Measurements from ENCODE around the gene MAGI1.
A peak's percentile ranks its signal among the peaks of the same experiment; 100 is the strongest.

The MAGI1 gene

DNA sequence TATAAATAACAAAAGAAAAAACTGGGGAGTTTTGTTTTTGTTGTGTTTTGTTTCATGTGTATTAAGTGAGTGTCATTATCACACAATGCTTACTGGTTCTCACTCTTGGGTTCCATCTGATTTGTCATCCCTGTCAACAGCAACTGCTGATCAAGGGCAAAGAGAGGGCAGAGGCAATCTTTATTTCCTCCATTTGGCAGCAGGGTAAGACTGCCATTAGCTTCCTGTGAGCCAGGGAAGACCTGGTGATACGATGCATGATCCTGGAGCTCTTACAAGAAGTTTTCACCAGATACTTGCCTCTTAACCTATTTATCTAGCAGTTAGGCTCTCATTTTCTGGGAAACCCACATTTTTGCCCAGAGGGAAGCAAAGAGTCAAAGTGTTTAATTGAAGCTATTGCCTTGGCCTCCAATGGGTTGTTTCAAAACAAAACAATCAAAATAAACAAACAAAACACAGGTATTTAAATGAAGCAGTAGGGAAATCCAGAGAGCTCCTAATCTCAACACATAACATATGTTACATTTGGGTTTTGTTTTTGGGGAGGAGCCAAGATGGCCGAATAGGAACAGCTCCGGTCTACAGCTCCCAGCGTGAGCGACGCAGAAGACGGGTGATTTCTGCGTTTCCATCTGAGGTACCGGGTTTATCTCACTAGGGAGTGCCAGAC lies 529.8 kb downstream of the MAGI1 start:
- no peak for DNase-seq (ENCODE audit: low read depth)
- no peak for TF ChIP-seq CTCF (IDR thresholded peaks at IDR 0.05; ENCODE audit: insufficient read depth, low read depth, low read length, missing control alignments)
- H3K4me3 ChIP-seq (ENCODE audit: low read length): no peak overlapping the region

DNA sequence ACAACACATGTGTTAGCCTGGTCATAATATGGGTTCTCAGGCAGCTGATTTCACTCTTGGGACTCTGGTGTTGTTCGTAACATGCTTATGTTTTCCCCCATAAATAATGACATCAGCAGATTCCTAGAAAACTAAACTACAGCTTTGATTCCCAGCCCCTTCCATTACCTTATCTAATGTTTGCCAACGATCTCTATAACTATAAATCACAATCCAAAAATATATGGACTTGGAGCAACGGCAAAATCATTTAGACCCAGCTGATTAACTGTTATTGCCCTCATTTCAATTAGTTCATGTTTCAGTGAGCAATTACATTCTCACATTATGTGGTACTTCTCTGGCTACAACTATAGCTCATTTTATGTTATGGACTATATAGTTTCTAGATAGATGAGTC lies 531.3 kb downstream of the MAGI1 start:
- no peak for TF ChIP-seq CTCF (IDR thresholded peaks at IDR 0.05; ENCODE audit: insufficient read depth, low read depth, low read length, missing control alignments)
- H3K4me3 ChIP-seq (ENCODE audit: low read length): no peak overlapping the region
- DNase-seq (ENCODE audit: low read depth): no peak

DNA sequence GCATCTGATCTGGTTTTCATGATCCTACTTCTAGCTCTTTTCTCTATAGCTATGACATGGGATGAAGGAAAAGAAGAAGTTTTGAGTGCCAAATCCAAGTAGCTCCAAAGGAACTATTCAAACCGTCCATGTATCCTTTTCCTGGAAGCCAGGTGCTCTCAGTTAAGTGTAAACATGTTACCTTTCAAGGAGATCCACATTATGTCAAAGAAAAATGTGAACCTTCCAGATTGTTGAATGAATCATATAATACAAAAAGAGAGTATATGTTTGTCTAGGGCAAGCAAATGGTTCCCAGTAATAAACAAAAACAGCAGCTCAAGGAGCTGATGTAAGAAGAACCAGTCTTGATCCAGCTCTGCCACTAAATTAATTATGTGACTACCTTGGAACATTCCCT lies 534.9 kb downstream of the MAGI1 start:
- TF ChIP-seq CTCF (IDR thresholded peaks at IDR 0.05; ENCODE audit: insufficient read depth, low read depth, low read length, missing control alignments): no peak
- no peak overlapping the region for H3K4me3 ChIP-seq (ENCODE audit: low read length)
- peak; percentile 64 for DNase-seq (ENCODE audit: low read depth)

DNA sequence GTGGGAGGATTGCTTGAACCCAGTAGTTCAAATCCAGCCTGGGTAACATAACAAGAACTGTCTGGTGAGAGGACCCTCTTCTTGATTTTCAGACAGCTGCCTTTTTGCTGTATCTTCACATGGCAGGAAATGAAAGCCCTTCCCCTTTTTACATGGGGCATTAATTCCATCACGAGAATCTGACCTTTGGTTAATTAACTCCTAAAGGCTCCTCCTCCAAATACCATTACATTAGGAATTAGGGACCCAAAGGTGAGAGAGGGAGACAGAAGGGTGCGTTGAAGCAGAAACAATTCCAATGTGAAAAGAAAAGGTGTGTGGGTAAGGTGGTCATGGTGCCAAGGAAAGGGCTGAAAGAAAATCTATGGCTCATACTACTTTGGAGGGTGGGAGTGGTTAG lies 536.2 kb downstream of the MAGI1 start:
- H3K4me3 ChIP-seq (ENCODE audit: low read length): no peak overlapping the region
- no peak for TF ChIP-seq CTCF (IDR thresholded peaks at IDR 0.05; ENCODE audit: insufficient read depth, low read depth, low read length, missing control alignments)
- no peak for DNase-seq (ENCODE audit: low read depth)

DNA sequence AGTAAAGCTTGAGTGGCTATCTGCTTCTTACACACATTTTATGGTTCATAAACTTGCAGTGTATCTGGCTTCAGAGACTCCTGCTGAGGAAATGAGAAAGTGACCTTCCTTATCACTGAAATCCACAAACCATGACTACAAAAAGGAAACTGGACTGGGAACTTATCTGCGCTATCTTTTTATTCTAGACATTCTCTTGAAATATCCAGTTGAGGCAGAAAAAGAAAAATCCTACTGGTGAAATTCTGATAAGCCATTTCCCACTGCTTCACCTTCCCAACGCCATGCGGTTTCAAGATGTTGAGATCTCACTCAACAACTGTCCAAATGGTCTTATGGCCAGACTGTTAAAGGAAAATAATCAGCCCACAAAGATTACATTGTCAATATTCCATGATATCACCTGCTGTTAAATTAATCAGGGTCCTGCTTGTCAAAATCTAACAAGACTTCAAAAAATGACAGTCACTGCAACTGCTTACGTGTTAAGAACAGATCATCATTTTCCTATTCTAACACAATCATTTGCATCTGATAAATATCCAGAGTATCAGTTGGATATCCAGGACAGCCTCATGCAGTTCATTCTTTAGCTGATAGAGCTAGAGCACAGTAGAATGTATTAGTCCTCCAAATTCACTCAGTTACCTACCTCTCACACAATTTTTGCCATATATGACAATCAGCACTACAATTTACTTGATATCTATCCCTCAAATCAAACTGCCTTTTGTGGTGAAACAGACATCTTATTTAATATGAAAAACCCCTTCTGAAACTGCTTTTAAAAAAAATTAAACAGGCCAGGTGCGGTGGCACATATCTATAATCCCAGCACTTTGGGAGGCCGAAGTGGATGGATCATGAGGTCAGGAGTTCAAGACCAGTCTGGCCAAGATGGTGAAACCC lies 538.1 kb downstream of the MAGI1 start:
- DNase-seq (ENCODE audit: low read depth): no peak
- H3K4me3 ChIP-seq (ENCODE audit: low read length): no peak overlapping the region
- TF ChIP-seq CTCF (IDR thresholded peaks at IDR 0.05; ENCODE audit: insufficient read depth, low read depth, low read length, missing control alignments): no peak

DNA sequence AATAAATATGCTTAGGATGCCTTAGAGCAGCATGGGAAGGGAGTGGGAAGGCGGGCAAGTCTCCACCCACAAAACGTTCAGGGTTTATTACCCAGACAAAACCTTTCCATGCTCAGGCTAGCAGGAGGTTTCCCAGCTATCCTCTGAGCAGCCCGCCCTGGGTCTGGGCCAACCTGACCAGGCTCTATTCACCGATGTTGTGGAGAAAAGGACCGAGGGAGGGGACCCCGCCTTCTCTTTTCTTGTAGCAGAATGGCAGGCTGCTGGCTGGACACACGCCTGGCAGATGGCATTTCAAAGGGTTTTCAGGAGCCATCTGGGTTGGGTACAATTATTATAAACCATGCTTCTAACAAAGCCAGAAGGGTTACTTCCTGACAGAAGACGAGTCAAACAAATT lies 540.9 kb downstream of the MAGI1 start:
- TF ChIP-seq CTCF (IDR thresholded peaks at IDR 0.05; ENCODE audit: insufficient read depth, low read depth, low read length, missing control alignments): no peak
- DNase-seq (ENCODE audit: low read depth): no peak
- H3K4me3 ChIP-seq (ENCODE audit: low read length): no peak overlapping the region

Data from epithelial cell of esophagus (primary cell).